Measurements from ENCODE around the gene NEUROD2.

GRCh38 chr17:39633570-39634183 is 26.0 kb upstream of the NEUROD2 start:
- TF ChIP-seq CTCF (IDR thresholded peaks at IDR 0.05): no peak
- no peak for TF ChIP-seq POLR2AphosphoS5 (IDR thresholded peaks at IDR 0.05)
- TF ChIP-seq POLR2A (IDR thresholded peaks at IDR 0.05): no peak
